GM10847 (cell line): ENCODE data around the gene NKX2-1.

Source experiments
- POLR2A ChIP-seq: IDR thresholded peaks from 2 replicates; pipeline ENCODE4 v1.6.1; 2011; ENCODE audit not compliant: insufficient read length; ENCODE audit errors: extremely low read depth

The NKX2-1 gene

GRCh38 chr14:36512585-36513003 is 7.4 kb downstream of the NKX2-1 start:
- no peak for TF ChIP-seq POLR2A

DNA sequence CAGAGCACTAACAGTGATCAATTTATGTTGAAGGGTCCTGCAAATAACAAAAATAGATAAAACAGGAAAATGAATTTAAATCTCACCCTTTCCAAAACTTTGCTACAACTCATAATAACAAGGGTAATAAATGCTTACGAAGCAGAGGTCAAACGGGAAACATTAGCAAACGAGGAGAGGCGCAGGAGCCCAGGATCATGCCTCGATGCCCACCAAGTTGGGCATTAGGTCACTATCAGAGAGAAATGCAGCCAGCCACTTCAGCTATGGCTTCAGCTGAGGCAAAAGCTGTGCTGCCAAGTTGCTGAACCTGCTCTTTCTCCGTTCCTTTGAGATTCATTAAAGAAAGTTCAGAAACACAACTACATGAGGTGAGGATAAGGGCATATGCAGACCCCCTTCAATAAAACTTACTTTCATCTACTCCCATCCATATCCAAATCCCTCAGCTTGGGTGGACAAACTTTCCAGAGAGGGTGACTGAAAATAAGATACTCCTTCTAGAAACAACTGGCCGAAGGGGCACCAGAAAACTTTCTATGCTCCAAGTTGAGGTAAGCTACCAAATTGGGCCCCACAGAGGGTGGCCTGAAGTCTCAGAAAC is 7.9 kb downstream of the NKX2-1 start:
- no peak for TF ChIP-seq POLR2A

- TF ChIP-seq POLR2A = no peak
These were observed 9.2 kb downstream of the NKX2-1 start for GRCh38 chr14:36510874-36511273.

- no peak for TF ChIP-seq POLR2A
These were observed 9.8 kb downstream of the NKX2-1 start for GRCh38 chr14:36510078-36510799.

DNA sequence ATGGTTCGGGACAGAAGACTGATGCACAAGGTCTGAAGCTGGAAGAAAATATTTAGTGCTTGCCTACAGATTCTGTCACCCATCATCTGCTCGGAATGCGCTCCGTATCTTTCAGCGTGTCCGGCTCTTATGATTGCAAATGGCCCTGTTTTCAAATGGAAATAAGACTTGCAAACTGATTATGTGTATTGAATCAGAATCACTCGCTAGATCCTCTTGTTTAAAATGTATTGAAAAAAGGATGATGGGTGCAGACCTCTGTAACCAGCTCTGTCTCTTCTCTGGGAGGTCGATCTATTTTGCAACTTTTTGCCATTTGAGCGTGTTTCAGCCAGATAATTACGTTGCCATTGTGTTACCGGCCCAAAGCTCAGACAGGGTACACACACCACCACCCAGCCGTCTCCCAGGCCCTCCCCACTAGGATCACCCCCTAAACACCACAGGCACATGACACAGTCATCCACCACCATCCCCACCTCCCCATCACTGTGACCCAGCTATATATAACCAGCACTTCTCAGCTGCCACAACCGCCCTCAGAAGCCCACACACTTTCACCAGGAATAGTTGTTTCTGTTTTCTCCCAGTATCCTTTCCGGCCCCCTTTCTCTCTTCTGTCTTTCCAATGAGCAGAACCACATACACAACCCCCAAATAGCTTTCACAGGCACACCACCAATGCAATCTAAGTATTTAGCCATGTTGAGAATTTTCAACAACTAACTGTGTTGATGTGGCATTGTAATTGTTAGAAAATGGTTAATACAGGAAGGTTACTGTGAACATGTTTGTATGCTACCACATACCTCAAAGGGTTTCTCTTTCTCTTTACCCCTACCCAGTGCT is 10.7 kb downstream of the NKX2-1 start:
- TF ChIP-seq POLR2A = no peak

DNA sequence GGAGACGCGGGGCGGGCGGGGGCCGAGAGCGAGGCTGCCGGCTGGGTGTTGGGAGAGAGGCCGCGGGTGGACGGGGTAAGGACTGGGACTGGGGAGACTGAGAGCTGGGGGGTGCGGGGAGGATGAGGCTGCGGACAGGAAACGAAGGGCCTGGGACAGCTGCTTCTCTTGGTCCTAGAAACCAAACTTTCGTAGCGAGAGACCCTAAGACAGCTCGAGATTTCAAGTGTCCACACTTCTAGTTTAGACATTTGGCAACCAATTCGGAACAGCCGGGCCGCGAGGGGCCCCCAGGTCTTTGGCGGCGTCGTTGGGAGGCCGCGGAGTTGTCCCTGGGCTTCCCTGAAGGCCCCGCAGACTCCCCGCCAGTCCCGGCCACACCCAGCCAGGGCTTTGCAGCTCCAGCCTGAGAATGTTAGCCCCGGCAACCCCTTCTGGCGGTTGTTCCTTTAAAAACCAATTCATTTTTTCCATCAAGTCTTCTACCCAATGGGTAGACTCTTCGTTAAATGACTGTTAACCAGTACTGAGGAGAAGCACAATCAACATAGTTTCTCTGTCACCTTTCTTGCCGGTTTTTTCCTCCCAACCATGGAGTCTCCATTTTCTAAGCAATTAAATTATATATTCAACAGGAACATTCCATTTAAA is 11.5 kb downstream of the NKX2-1 start:
- TF ChIP-seq POLR2A = no peak

- no peak for TF ChIP-seq POLR2A
These were observed 12.1 kb downstream of the NKX2-1 start for GRCh38 chr14:36507847-36508417.

GRCh38 chr14:36506732-36507614 is 13.1 kb downstream of the NKX2-1 start:
- TF ChIP-seq POLR2A = no peak

- TF ChIP-seq POLR2A = no peak
These were observed 13.9 kb downstream of the NKX2-1 start for GRCh38 chr14:36505892-36506731.

GRCh38 chr14:36505181-36505815 is 14.7 kb downstream of the NKX2-1 start:
- TF ChIP-seq POLR2A = no peak

- no peak for TF ChIP-seq POLR2A
These were observed 15.3 kb downstream of the NKX2-1 start for GRCh38 chr14:36504771-36505175.

DNA sequence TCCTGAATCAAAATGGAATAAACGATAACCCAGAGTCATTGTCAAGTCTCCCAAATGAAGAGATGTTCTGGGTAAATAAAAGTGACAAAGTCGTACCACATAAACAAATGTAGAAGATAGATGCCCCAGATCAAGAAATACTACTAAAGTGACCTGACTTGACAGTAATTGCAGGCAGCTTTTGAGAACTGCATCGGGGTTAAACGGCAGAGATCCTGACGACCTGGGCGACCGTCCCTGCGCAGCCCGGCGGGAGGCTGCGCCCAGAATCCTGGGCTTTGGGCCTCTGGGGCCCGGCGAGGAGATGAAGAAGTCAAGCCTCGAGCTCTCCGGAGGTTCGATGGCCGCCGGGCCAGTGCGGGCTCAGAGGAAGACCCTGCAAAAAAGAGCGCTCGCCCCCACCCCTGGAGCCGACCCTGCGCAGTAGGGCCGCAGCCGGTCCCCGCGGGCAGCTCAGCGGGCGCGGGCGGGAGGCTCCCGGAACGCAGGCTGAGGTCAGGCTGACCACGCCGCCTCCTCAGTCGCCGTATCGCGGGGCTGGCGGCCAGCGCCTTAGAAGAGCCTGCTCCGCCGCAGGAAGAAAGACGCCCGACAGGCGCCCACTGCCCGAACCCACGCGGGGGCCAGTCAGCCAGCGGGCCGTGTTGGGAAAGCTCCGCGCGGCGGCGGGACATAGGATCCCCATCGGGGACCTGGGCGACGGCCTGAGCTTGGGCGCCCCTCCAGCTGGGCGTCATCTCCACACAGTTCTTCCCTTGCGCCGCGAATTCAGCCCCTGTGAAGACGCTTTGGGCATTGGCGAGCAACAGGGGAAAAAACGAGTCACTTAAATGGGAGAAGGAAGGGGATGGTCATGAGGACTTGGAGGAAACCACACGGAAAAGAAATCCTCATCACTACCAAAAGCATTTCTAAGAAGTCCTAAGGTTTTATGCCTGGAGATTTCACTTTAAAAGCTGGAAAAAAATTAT is 16.0 kb downstream of the NKX2-1 start:
- TF ChIP-seq POLR2A = no peak
